K562 (cell line): ENCODE data around the gene BAMBI. TPM values are rescaled to one million over a fixed set of nuclear protein-coding genes. Genes with fewer than 3 reads are reported as not detected.

Experiments used
- ARID2 ChIP-seq: fragments of 450-650 bp; IDR thresholded peaks from 2 replicates; pipeline ENCODE4 v1.6.1; 2017; ENCODE audit warnings: antibody characterized with exemption, mild to moderate bottlenecking
- ETS2 ChIP-seq: IDR thresholded peaks from 2 replicates; pipeline ENCODE4 v1.6.1; 2016; ENCODE audit warnings: borderline replicate concordance, missing genetic modification characterization, mild to moderate bottlenecking, moderate library complexity, missing compliant biosample characterization; ENCODE audit not compliant: poor library complexity, severe bottlenecking
- EZH2 ChIP-seq: IDR thresholded peaks from 2 replicates; pipeline ENCODE4 v1.6.1; 2012; ENCODE audit warnings: low read depth, mild to moderate bottlenecking, inconsistent platforms, low read length, borderline replicate concordance
- FOSL1 ChIP-seq: fragments of 200-800 bp; sonication (Bioruptor generic); conservative IDR thresholded peaks from 2 replicates; pipeline ENCODE4 v1.6.1; 2016; ENCODE audit warnings: missing genetic modification characterization, missing compliant biosample characterization
- FOXP1 ChIP-seq: sonication (generic); formaldehyde crosslinking; IDR thresholded peaks from 2 replicates; pipeline ENCODE4 v1.8.0; 2022; ENCODE audit warnings: mild to moderate bottlenecking, missing genetic modification reagents
- GATA2 ChIP-seq: sonication (generic); formaldehyde crosslinking; IDR thresholded peaks from 2 replicates; pipeline ENCODE4 v1.4.0; 2020; ENCODE audit warnings: mild to moderate bottlenecking, missing genetic modification reagents
- GATAD2B ChIP-seq: fragments of 450-650 bp; IDR thresholded peaks from 2 replicates; pipeline ENCODE4 v1.6.1; 2017; ENCODE audit warnings: mild to moderate bottlenecking, borderline replicate concordance
- GTF2F1 ChIP-seq: IDR thresholded peaks from 2 replicates; pipeline ENCODE4 v1.6.1; 2011; ENCODE audit warnings: low read depth, low read length, improper control_type of control experiment
- HNRNPK ChIP-seq: fragments of 200-400 bp; formaldehyde crosslinking; IDR thresholded peaks from one replicate; pipeline ENCODE4 v1.6.1; 2018; ENCODE audit warnings: mild to moderate bottlenecking, low read depth, low read length; ENCODE audit not compliant: poor library complexity, severe bottlenecking
- NCOA6 ChIP-seq: fragments of 450-650 bp; IDR thresholded peaks from 2 replicates; pipeline ENCODE4 v1.6.1; 2017; ENCODE audit warnings: mild to moderate bottlenecking
- NCOR1 ChIP-seq: fragments of 450-650 bp; IDR thresholded peaks from 2 replicates; pipeline ENCODE4 v1.6.1; 2016; ENCODE audit warnings: mild to moderate bottlenecking, moderate library complexity
- RFX1 ChIP-seq: fragments of 450-650 bp; IDR thresholded peaks from 2 replicates; pipeline ENCODE4 v1.6.1; 2016; ENCODE audit warnings: mild to moderate bottlenecking, moderate library complexity
- SLC30A9 ChIP-seq: fragments of 250-450 bp; sonication (Bioruptor Pico); IDR thresholded peaks from 2 replicates; pipeline ENCODE4 v1.8.0; 2022; ENCODE audit warnings: mild to moderate bottlenecking, moderate library complexity
- SP2 ChIP-seq: IDR thresholded peaks from 2 replicates; pipeline ENCODE4 v1.6.1; 2011; ENCODE audit warnings: mild to moderate bottlenecking, low read depth, low read length, moderate library complexity; ENCODE audit not compliant: poor library complexity, severe bottlenecking; ENCODE audit errors: extremely low read depth
- STAG1 ChIP-seq: sonication (generic); formaldehyde crosslinking; IDR thresholded peaks from 2 replicates; pipeline ENCODE4 v1.5.0; 2020; ENCODE audit warnings: missing genetic modification reagents, borderline replicate concordance
- polyA plus RNA-seq, 8 experiments: library from polyadenylated mRNA; depleted of rRNA in 4 of 8; stranded (reverse) in 5 of 8; unstranded in 3 of 8; fragments of >200 nt; fragmentation: Nextera tagmentation in 2 of 8; fragmentation: Illumina TruSeq in 1 of 8; extraction: Ambion mirVana in 2 of 8; extraction: Trizol in 1 of 8; gene quantifications; 2 replicates each; pipeline versions ENCODE4 v1.2.1 to v1.2.3, GENCODE V29; 2011 to 2014; ENCODE audit warnings: inconsistent platforms in 1 of 8, missing spikeins in 1 of 8
- total RNA-seq, 7 experiments: library from RNA; depleted of rRNA in 6 of 7; stranded (reverse); fragments of >200 nt in 6 of 7; fragmentation: Illumina TruSeq in 2 of 7; extraction: Trizol in 2 of 7; gene quantifications; 2 replicates each; pipeline versions ENCODE4 v1.2.1 to v1.2.3, GENCODE V29; 2011 to 2021; ENCODE audit warnings: low replicate concordance in 1 of 7
- TF ChIP-seq, protein P1 (sequence below): fragments of 250-450 bp; sonication (Bioruptor Pico); IDR thresholded peaks from 2 replicates; pipeline ENCODE4 v1.8.0; 2022; ENCODE audit warnings: moderate library complexity, mild to moderate bottlenecking, inconsistent platforms
- TF ChIP-seq, protein P2 (sequence below): fragments of 450-650 bp; IDR thresholded peaks from 2 replicates; pipeline ENCODE4 v1.6.1; 2016
- TF ChIP-seq, protein P3 (sequence below): IDR thresholded peaks from 2 replicates; pipeline ENCODE4 v1.6.1; 2016; ENCODE audit warnings: missing genetic modification characterization, missing compliant biosample characterization
- TF ChIP-seq, protein P4 (sequence below): fragments of 250-450 bp; sonication (Bioruptor Pico); IDR thresholded peaks from 2 replicates; pipeline ENCODE4 v1.6.1; 2021; ENCODE audit warnings: mild to moderate bottlenecking

BAMBI gene
- total and polyA plus RNA-seq, 9 of the 15 experiments (the other 6 are each of a cell fraction or from before 2014, with no cell fraction given): 2.0 to 21.8 (median 13.5) TPM

DNA sequence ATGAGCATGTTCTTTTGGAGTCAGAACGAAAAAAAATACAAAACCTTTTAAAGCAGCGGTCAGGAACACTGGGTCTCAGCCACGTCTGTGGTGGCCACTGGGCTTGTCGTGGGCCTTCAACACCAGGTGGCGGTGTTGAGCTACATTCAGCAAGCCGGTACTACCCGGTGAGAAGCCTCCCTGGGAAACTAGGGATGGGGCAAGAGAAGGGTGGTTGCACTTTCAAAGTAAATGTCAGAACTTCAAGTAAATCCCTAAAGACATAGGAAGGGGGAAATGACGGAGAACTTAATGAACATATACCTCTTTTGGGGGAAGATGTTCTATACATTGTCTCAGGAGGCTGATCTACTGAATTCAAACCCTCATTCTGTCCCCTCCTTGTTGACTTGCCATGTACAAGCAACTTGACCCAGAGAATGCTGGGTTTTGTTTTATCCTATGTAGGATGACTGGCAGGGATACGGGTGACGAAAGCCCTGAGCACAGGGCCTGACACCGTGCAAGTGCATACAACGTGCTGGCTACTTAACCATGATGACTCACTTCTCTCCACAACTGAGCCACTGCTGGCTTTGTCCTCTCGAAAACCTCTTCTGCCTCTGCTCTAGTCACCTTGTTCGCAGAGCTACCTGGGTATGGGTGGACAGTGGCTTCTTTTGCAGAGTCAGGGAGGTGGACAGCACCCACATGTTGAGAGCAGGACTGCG, 49.0 kb upstream of the BAMBI start (continued):
- TF ChIP-seq EZH2 (no peak), RFX1 (no peak), ARID2 (0 out of 2 replicates have a peak, but pooled peaks have one; percentile 50), FOXP1 (CRISPR knock-in tag) (no peak), GATAD2B (0 out of 2 replicates have a peak, but pooled peaks have one; percentile 46), SP2 (no peak), STAG1 (peak; percentile 97), HNRNPK (no peak), NCOR1 (0 out of 2 replicates have a peak, but pooled peaks have one; percentile 20), ETS2 (tag) (no peak), NCOA6 (no peak), SLC30A9 (CRISPR knock-in tag) (no peak), GTF2F1 (no peak), FOSL1 (tag) (peak; percentile 56; the same call in 1 of the 2 replicates), GATA2 (CRISPR knock-in tag) (no peak)
- TF ChIP-seq, protein P1, sequence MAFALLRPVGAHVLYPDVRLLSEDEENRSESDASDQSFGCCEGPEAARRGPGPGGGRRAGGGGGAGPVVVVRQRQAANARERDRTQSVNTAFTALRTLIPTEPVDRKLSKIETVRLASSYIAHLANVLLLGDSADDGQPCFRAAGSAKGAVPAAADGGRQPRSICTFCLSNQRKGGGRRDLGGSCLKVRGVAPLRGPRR (CRISPR knock-in tag): no peak
- TF ChIP-seq, protein P2, sequence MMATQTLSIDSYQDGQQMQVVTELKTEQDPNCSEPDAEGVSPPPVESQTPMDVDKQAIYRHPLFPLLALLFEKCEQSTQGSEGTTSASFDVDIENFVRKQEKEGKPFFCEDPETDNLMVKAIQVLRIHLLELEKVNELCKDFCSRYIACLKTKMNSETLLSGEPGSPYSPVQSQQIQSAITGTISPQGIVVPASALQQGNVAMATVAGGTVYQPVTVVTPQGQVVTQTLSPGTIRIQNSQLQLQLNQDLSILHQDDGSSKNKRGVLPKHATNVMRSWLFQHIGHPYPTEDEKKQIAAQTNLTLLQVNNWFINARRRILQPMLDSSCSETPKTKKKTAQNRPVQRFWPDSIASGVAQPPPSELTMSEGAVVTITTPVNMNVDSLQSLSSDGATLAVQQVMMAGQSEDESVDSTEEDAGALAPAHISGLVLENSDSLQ: peak; percentile 54
- TF ChIP-seq, protein P3, sequence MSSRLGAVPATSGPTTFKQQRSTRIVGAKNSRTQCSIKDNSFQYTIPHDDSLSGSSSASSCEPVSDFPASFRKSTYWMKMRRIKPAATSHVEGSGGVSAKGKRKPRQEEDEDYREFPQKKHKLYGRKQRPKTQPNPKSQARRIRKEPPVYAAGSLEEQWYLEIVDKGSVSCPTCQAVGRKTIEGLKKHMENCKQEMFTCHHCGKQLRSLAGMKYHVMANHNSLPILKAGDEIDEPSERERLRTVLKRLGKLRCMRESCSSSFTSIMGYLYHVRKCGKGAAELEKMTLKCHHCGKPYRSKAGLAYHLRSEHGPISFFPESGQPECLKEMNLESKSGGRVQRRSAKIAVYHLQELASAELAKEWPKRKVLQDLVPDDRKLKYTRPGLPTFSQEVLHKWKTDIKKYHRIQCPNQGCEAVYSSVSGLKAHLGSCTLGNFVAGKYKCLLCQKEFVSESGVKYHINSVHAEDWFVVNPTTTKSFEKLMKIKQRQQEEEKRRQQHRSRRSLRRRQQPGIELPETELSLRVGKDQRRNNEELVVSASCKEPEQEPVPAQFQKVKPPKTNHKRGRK (tag): no peak
- TF ChIP-seq, protein P4, sequence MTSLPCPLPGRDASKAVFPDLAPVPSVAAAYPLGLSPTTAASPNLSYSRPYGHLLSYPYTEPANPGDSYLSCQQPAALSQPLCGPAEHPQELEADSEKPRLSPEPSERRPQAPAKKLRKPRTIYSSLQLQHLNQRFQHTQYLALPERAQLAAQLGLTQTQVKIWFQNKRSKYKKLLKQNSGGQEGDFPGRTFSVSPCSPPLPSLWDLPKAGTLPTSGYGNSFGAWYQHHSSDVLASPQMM (CRISPR knock-in tag): no peak
